OCI-LY7 (cell line): Measurements from ENCODE around the gene CCNC. TPM values are rescaled to one million over a fixed set of nuclear protein-coding genes. Genes with fewer than 3 reads are reported as not detected.

Experiments used
- BruUV-seq: library from RNA; stranded (reverse); fragments of 400-500 nt; replicated peaks from 2 replicates; lab custom pipeline; 2021; lab: Mats Ljungman, UMichigan
- CTCF ChIA-PET: fragments of 300-600 bp; sonication (Branson Sonifier 250); formaldehyde crosslinking; loops from one replicate; lab custom pipeline; 2022; ENCODE audit warnings: antibody characterized with exemption; ENCODE audit not compliant: unreplicated experiment; lab: Charles Lee
- POLR2A ChIA-PET: fragments of 300-600 bp; sonication (Branson Sonifier 250); formaldehyde crosslinking; loops from one replicate; lab custom pipeline; 2022; ENCODE audit warnings: antibody characterized with exemption; lab: Charles Lee
- DNase-seq: peaks from one replicate; pipeline ENCODE4 v3.0.0-alpha.2; 2015; ENCODE audit warnings: low spot score
- H2AFZ ChIP-seq: fragments of 200-600 bp; sonication (generic), shearing (Covaris generic); 2 replicates; pipeline ENCODE4 v1.6.1; 2014; ENCODE audit warnings: mild to moderate bottlenecking, antibody characterized with exemption, low read length, moderate library complexity
- H3K27ac ChIP-seq: fragments of 200-600 bp; sonication (generic); 2 replicates; pipeline ENCODE4 v1.5.1; 2014; ENCODE audit warnings: mixed run types, low read depth, mild to moderate bottlenecking, moderate library complexity, low read length, inconsistent platforms; ENCODE audit not compliant: poor library complexity, severe bottlenecking
- H3K36me3 ChIP-seq: fragments of 200-600 bp; sonication (generic); 2 replicates; pipeline ENCODE4 v1.6.1; 2014; ENCODE audit warnings: mild to moderate bottlenecking, antibody characterized with exemption, low read length, moderate library complexity, mixed read lengths; ENCODE audit not compliant: insufficient read depth
- H3K4me1 ChIP-seq: fragments of 200-600 bp; sonication (generic); 2 replicates; pipeline ENCODE4 v1.5.1; 2014; ENCODE audit warnings: mild to moderate bottlenecking, low read length; ENCODE audit not compliant: insufficient read depth, poor library complexity, severe bottlenecking
- H3K4me2 ChIP-seq: fragments of 200-600 bp; sonication (generic); 2 replicates; pipeline ENCODE4 v1.6.1; 2014; ENCODE audit warnings: mild to moderate bottlenecking, low read length
- H3K4me3 ChIP-seq: fragments of 200-600 bp; sonication (generic); 2 replicates; pipeline ENCODE4 v1.5.1; 2014; ENCODE audit warnings: mild to moderate bottlenecking, low read depth, low read length; ENCODE audit not compliant: poor library complexity, severe bottlenecking
- H3K79me2 ChIP-seq: fragments of 200-600 bp; sonication (generic); 2 replicates; pipeline ENCODE4 v1.6.1; 2016; ENCODE audit warnings: low read depth, mild to moderate bottlenecking, low read length, moderate library complexity, mixed read lengths; ENCODE audit not compliant: insufficient read depth
- H3K9me2 ChIP-seq: fragments of 200-600 bp; sonication (generic); 2 replicates; pipeline ENCODE4 v1.6.1; 2016; ENCODE audit warnings: mild to moderate bottlenecking, low read length, mixed read lengths; ENCODE audit not compliant: insufficient read depth
- H3K9me3 ChIP-seq: fragments of 200-600 bp; sonication (generic); 2 replicates; pipeline ENCODE4 v1.6.1; 2014; ENCODE audit warnings: mild to moderate bottlenecking, mixed run types, low read length, mixed read lengths
- H4K20me1 ChIP-seq: fragments of 200-600 bp; sonication (generic); 2 replicates; pipeline ENCODE4 v1.6.1; 2014; ENCODE audit warnings: mild to moderate bottlenecking, antibody characterized with exemption, low read length, moderate library complexity, mixed read lengths; ENCODE audit not compliant: insufficient read depth
- CTCF ChIP-seq: fragments of 200-600 bp; sonication (generic); conservative IDR thresholded peaks from 2 replicates; pipeline ENCODE4 v1.5.1; 2014; ENCODE audit warnings: mild to moderate bottlenecking, antibody characterized with exemption, low read length, moderate library complexity, mixed read lengths
- EZH2phosphoT487 ChIP-seq: fragments of 200-600 bp; sonication (generic); IDR thresholded peaks from 2 replicates; pipeline ENCODE4 v1.6.1; 2018; ENCODE audit warnings: low read depth, borderline replicate concordance, mild to moderate bottlenecking, mixed run types, antibody characterized with exemption, low read length, moderate library complexity, mixed read lengths
- intact Hi-C: fragments of 100-400 bp; cut with micrococcal nuclease; formaldehyde crosslinking; loops from one replicate; pipeline ENCODE4 v1.10.0; 2022; ENCODE audit not compliant: unreplicated experiment
- total RNA-seq, 2 experiments: library from RNA; depleted of rRNA in 1 of 2; stranded (reverse); fragments of >200 nt in 1 of 2; shearing (Covaris generic) in 1 of 2; gene quantifications; 2 replicates each; pipeline ENCODE4 v1.2.3, GENCODE V29; 2014 to 2022

CCNC gene
- total RNA-seq, 2 experiments from 2014 or later: 58.4 to 91.9 TPM

- Histone ChIP-seq H3K9me2 (no peaks in the 10 kb centered on the region), H3K27ac (no peak overlapping the region), H2AFZ (no peak overlapping the region), H3K79me2 (no peaks in the 10 kb centered on the region), H3K36me3 (no peaks in the 10 kb centered on the region), H3K4me1 (no peaks in the 10 kb centered on the region), H4K20me1 (no peaks in the 10 kb centered on the region), H3K4me2 (no peak overlapping the region), H3K4me3 (no peak overlapping the region), H3K9me3 (no peaks in the 10 kb centered on the region)
- no TSS peak for BruUV-seq
- ChIA-PET POLR2A (no interaction called here), CTCF (no interaction called here)
- intact Hi-C loops: no loop called here
- TF ChIP-seq CTCF (no peak), EZH2phosphoT487 (no peak)
- DNase-seq: no peak
Measured at GRCh38 chr6:99608059-99608885, 39.8 kb upstream of the CCNC start.

GRCh38 chr6:99607416-99608036 lies 39.1 kb upstream of the CCNC start:
- ChIA-PET POLR2A (no interaction called here), CTCF (no interaction called here)
- TF ChIP-seq EZH2phosphoT487 (no peak), CTCF (no peak)
- Histone ChIP-seq H3K9me3 (no peaks in the 10 kb centered on the region), H4K20me1 (no peaks in the 10 kb centered on the region), H3K4me2 (no peak overlapping the region), H3K27ac (no peak overlapping the region), H3K36me3 (no peaks in the 10 kb centered on the region), H3K79me2 (no peaks in the 10 kb centered on the region), H2AFZ (no peak overlapping the region), H3K4me1 (no peaks in the 10 kb centered on the region), H3K4me3 (no peak overlapping the region), H3K9me2 (no peaks in the 10 kb centered on the region)
- no TSS peak for BruUV-seq
- DNase-seq: no peak
- intact Hi-C loops: no loop called here
